GM18505 (cell line): ENCODE measurements around the gene CNDP2.

ENCODE experiments used
- ATAC-seq: cut with Tn5 transposase; IDR thresholded peaks from one replicate; pipeline ENCODE4 v1.9.1; 2021; ENCODE audit not compliant: unreplicated experiment
- POLR2A ChIP-seq: IDR thresholded peaks from 4 replicates; pipeline ENCODE4 v1.6.1; 2011; ENCODE audit warnings: borderline replicate concordance; ENCODE audit not compliant: insufficient read depth, insufficient read length; ENCODE audit errors: extremely low read depth

CNDP2 gene

DNA sequence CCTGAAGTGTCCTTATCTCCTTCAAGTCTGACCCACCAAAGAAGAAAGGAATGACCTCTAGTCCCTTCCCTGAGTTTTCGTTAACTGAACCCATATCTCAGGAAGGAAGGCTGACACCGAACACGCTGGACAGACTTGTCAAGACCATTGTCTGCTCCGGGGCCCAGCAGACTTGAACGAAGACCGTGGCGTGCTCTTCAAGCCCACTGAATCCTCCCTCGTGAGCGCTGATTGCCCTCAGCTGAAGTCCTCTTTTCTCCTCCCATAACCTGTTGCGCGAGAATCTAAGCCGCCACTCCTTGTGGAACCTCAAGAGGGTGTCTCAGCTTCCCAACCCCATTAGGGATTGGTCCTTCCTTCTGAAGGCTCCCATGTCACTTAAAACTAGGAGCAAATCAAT lies 37.5 kb downstream of the CNDP2 start:
- TF ChIP-seq POLR2A: no peak
- ATAC-seq: no peak

DNA sequence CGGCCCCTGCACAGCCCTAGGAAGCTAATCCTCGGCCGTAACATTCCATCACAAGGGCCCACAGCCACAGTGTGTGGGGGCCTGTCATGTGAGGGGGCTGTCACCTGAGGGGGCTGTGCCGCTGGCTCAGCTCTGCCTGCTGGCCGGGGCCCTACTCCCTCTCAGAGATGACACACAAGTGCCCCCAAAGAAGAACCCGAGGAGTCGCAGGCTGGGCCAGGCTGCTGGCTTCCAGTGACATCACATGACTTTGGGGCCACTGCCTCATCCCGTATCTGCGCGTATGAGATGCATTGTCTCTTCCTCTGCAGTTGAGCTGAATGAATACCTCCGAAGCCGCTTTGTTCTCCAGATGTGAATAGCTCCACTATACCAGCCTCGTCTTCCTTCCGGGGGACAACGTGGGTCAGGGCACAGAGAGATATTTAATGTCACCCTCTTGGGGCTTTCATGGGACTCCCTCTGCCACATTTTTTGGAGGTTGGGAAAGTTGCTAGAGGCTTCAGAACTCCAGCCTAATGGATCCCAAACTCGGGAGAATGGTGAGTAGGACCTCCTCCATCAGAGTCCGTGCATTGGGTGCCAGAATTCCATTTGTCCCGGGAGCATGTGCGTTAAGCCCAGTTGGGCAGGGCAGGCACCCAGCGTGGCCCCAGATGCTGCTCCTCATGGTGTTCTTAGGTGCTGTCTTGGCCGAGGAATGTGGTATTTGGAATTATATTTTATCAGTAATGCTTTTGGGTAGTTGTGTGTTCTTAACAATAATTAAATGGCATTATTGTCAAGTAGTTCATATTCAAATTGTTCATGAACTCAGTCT lies 38.2 kb downstream of the CNDP2 start, which contains the start of gene CNDP1:
Gene CNDP1, plus strand, starts transcription at position 351 of the 820 bp plus-strand sequence. Its CDS starts 168 bp downstream, at position 519.
- no peak for ATAC-seq
- no peak for TF ChIP-seq POLR2A

GRCh38 chr18:74534981-74535649 lies 39.0 kb downstream of the CNDP2 start:
- ATAC-seq: no peak
- TF ChIP-seq POLR2A: no peak

- TF ChIP-seq POLR2A: no peak
- ATAC-seq: no peak
Observed at GRCh38 chr18:74539289-74539688, 43.1 kb downstream of the CNDP2 start.

DNA sequence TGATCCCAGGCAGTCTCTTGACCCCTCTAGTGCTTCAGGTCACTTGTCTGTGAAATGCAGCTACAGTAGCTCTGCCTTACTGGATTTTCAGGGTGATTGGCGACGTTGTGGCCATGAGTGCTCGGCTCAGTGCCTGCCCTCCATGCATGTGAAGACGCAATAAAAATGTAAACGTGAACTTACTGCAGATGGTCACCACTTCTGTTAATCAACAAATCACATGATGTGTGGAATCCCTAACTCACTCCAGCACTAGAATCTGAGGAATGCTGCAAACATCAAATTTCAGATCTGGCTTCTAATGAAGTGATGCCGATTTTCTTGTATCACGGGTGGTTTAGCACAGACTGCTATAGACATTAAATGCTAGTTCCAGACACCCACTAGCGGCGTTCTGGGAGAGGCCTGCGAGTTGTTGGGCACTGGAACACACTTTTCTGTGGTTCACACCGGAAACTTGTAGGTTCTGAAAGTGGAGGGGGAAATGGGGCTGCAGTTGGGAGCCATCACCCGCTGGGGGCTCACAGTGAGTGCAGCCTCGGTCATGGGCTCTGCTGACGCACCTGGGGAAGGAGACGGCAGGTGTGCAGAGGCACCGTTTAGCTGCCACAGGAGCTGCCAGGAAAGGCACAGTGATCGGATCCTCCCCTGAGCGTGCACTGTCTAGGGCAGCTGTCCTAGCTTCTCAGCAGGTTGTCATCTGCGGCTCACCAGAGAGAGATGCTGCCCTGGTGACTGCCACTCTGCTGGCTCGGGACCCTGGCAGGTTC lies 44.7 kb downstream of the CNDP2 start:
- no peak for ATAC-seq
- no peak for TF ChIP-seq POLR2A

GRCh38 chr18:74541703-74542555 lies 45.8 kb downstream of the CNDP2 start:
- no peak for TF ChIP-seq POLR2A
- no peak for ATAC-seq

DNA sequence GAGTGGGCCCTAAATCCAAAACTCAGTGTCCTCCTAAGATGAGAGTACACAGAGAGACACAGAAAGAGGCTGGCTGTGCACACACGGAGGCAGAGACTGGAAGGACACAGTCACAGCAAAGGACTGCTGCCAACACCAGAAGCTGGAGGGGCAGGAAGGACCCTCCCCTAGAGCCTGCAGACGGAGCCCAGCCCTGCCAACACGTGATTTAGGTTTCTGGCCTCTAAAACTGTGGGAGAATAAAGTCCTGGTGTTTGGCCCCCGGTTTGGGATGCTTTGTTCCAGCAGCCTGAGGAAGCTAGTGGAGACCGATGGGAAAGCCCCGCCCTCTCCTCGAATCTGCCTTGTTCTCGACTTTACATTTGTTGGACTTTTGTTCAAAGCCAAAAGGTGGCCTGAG lies 48.7 kb downstream of the CNDP2 start:
- no peak for TF ChIP-seq POLR2A
- no peak for ATAC-seq

DNA sequence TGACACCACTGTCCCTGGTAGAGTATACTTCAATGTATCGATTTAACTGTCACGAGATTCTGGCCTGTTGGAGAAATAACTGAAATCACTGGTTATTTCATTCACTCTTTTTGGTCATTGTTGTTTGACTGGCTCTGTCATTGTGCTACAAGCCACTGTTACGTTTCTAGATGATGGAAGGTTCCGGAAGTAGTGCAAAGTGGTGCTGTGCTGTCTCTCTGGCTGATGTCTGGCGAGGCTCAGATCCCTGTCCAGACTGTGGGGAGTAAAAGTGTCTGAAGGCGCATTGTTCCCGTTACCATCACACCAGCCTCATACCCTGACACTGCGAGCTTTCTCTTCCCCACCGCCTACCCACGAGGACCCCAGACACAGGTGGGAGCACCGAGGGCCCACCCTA lies 49.8 kb downstream of the CNDP2 start:
- no peak for ATAC-seq
- no peak for TF ChIP-seq POLR2A

- no peak for ATAC-seq
Observed at GRCh38 chr18:74546751-74547530, 50.8 kb downstream of the CNDP2 start.

DNA sequence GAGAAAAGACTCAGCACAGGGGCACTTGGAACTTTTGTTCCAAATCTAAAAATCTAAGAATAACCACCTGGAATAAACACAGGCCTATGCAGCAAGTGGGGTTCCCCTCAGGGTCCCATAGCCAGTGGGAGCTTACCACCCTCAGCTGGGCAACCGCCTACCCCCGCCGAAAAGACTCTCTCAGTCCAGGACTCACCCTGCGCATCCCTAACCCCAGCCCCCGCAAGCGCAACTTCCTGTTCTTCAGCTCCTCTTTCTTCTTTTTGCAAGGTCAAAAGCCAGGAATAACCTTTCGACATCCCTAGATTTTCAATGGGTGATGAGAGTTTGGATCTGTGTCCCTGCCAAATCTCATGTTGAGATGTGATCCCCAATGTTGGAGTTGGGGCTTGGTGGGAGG lies 51.7 kb downstream of the CNDP2 start:
- TF ChIP-seq POLR2A: no peak
- ATAC-seq: no peak

More at GRCh38 chr18:74546751-74547530, 50.8 kb downstream of the CNDP2 start:
- no peak for TF ChIP-seq POLR2A

DNA sequence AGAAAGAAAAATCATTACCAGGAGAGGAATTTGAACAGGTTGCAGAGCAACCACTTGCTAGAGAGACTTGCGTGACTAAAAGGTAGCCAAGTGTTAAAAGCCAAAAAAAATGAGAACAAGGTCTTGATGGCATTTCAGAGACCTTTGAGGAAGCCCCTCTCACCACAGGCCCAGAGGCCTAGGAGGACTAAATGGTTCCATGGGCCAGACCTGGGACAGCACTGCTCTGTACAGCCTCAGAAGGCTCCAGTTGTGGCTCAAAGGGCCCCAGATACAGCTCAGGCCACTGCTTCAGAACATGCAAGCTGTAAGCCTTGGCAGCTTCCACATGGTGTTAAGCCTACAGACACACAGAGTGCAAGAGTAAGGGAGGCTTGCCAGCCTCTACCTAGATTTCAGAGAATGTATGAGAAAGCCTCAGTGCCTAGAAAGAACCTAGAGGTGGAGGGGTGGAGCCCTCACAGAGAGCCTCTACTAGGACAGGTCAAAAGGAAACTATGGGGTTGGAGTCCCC lies 53.5 kb downstream of the CNDP2 start:
- no peak for ATAC-seq

GRCh38 chr18:74550886-74551285 lies 54.7 kb downstream of the CNDP2 start:
- ATAC-seq: no peak
- no peak for TF ChIP-seq POLR2A

More for the DNA sequence above, 53.5 kb downstream of the CNDP2 start:
- no peak for TF ChIP-seq POLR2A
